BE2C (cell line): ENCODE results near the gene OR2B3. TPM values are rescaled to one million over a fixed set of nuclear protein-coding genes. Genes with fewer than 3 reads are reported as not detected.
"Not testable (repeated sequence)": the region's sequence is repeated elsewhere in the genome, so short reads cannot be mapped to it uniquely, and the experiment has no call there.

Source experiments
- DNase-seq: peaks from one replicate; pipeline ENCODE4 v3.0.0-alpha.2; 2020
- H3K27me3 ChIP-seq: fragments of 250-450 bp; sonication (Bioruptor Pico); 2 replicates; pipeline ENCODE4 v1.5.1; 2020; ENCODE audit warnings: mild to moderate bottlenecking
- H3K36me3 ChIP-seq: fragments of 250-450 bp; sonication (Bioruptor Pico); 2 replicates; pipeline ENCODE4 v1.5.1; 2020; ENCODE audit warnings: mild to moderate bottlenecking
- H3K4me1 ChIP-seq: fragments of 250-450 bp; sonication (Bioruptor Pico); 2 replicates; pipeline ENCODE4 v1.5.1; 2020
- H3K4me3 ChIP-seq: 2 replicates; pipeline ENCODE4 v1.5.1; 2011; ENCODE audit warnings: low read depth, low read length
- H3K9me3 ChIP-seq: fragments of 250-450 bp; sonication (Bioruptor Pico); 2 replicates; pipeline ENCODE4 v1.5.1; 2020
- polyA plus RNA-seq: library from polyadenylated mRNA; unstranded; fragments of >200 nt; gene quantifications from one replicate; pipeline ENCODE4 v1.2.1, GENCODE V29; 2012; ENCODE audit warnings: low read depth, missing spikeins; ENCODE audit not compliant: insufficient read length, insufficient read depth
- TF ChIP-seq, protein P1 (sequence below): IDR thresholded peaks from 2 replicates; pipeline ENCODE4 v1.5.1; 2012; ENCODE audit warnings: mild to moderate bottlenecking, low read depth, low read length

Gene OR2B3, protein sequence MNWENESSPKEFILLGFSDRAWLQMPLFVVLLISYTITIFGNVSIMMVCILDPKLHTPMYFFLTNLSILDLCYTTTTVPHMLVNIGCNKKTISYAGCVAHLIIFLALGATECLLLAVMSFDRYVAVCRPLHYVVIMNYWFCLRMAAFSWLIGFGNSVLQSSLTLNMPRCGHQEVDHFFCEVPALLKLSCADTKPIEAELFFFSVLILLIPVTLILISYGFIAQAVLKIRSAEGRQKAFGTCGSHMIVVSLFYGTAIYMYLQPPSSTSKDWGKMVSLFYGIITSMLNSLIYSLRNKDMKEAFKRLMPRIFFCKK
- not detected for polyA plus RNA-seq

DNA sequence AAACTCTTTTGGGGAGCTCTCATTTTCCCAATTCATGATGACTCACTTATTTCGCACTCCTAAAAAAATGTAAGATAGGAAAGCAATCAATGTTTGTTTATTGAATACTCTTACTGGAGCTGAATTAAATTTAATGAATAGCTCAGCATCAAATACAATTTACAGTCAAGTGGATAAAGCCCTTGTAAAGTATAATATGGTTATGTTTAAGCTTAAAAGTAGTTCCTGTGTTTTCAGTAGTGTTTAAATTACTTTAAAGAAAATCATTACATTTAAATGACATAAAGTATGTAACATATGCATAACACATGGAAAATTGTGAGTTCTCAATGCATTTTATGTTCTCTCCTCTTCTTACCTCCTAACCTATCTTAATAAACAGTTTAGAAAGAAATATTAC, at the start of gene OR2B3:
OR2B3 (minus strand) TSS at position 101 of the 400 bp plus-strand sequence; CDS start at position 36, 65 bp downstream.
- H3K9me3 ChIP-seq: no peaks in the 10 kb centered on the region
- no peak for DNase-seq
- H3K4me3 ChIP-seq: no peak within 1 kb of the TSS
- H3K36me3 ChIP-seq: no peaks in the 10 kb centered on the region
- TF ChIP-seq, protein P1, sequence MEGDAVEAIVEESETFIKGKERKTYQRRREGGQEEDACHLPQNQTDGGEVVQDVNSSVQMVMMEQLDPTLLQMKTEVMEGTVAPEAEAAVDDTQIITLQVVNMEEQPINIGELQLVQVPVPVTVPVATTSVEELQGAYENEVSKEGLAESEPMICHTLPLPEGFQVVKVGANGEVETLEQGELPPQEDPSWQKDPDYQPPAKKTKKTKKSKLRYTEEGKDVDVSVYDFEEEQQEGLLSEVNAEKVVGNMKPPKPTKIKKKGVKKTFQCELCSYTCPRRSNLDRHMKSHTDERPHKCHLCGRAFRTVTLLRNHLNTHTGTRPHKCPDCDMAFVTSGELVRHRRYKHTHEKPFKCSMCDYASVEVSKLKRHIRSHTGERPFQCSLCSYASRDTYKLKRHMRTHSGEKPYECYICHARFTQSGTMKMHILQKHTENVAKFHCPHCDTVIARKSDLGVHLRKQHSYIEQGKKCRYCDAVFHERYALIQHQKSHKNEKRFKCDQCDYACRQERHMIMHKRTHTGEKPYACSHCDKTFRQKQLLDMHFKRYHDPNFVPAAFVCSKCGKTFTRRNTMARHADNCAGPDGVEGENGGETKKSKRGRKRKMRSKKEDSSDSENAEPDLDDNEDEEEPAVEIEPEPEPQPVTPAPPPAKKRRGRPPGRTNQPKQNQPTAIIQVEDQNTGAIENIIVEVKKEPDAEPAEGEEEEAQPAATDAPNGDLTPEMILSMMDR: no peak
- H3K4me1 ChIP-seq: no peaks in the 10 kb centered on the region
- H3K27me3 ChIP-seq: no peaks in the 10 kb centered on the region

DNA sequence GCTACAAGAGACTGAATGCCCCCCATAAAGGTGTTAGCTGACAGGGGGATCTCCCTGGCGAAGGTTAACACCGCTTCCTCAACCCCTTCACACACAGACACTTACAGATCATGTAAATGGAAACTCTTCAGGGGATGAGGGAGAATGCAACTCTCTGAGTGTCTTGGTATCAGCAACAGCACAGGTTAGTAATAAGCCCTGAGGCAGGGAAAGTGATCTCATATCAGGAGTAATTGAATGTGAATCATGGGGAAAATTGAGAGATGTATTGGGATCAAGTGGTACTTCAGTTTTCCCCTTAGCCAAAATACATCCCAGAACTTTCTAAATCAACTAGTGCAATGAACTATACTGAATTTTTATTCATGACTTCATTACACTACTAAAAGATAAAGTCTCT, 44.6 kb upstream of the OR2B3 start:
- Histone ChIP-seq H3K36me3 (no peaks in the 10 kb centered on the region), H3K4me3 (no peak overlapping the region), H3K4me1 (no peaks in the 10 kb centered on the region), H3K9me3 (no peaks in the 10 kb centered on the region), H3K27me3 (peaks cover 10% of the 10 kb centered on the region; the same call in 1 of the 2 replicates)
- TF ChIP-seq, protein P1: no peak
- DNase-seq: no peak

DNA sequence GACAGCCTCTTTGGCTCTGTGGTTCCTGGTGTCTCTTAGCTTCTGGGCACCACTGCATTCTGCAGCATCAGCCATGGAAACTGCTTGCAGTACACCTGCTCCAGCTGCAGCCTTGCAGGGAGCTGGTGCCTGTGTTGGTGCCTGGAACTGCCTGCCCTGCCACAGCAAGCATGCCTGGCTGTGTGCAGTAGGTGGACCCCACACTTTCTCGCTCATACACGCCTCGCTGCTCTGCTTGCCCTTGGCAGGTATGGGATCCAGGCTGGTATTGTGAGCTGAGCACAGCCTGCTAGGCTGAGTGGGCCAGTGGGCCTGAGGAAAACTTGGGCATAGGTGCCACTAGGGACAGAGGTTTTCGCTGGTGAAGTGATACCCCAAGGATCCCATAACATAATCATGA, 43.5 kb upstream of the OR2B3 start:
- H3K9me3 ChIP-seq: no peaks in the 10 kb centered on the region
- H3K4me1 ChIP-seq: no peaks in the 10 kb centered on the region
- peaks cover 10% of the 10 kb centered on the region; the same call in 1 of the 2 replicates for H3K27me3 ChIP-seq
- no peak overlapping the region for H3K4me3 ChIP-seq
- no peak for DNase-seq
- TF ChIP-seq, protein P1: no peak
- no peaks in the 10 kb centered on the region for H3K36me3 ChIP-seq

DNA sequence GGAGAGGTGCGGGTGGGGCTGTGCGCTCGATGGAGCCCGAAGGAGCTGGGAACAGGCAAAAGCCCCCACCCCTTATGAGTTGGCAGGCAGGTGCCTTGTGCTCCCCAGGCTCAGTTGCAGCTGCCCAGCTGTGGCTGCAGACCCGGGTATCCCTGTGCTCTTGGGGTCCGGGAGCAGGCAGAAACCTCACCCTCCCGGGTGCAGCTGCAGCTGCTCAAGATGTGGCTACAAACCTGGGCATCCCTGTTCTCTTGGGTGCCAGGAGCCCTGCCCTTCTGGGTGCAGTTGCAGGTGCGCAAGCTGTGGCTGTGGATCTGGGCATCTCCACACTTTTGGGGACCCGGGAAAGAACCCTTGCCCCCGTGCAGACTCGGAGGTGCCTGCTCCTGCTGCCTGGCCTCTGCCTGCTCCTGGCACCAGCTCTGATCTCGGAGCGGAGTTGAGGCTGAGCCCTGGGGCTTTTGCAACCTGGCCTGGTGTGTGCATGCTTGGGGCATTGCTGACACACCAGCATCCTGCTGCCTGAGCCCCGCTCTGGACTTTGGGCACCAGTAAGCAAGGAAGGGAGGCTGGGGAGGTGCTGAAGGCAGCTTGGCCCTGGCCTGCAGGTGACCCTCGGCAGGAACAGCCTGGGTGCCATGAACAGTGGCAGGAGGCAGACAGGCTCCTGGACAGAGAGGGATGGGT, 42.4 kb upstream of the OR2B3 start:
- H3K9me3 ChIP-seq: no peaks in the 10 kb centered on the region
- H3K27me3 ChIP-seq: peaks cover 10% of the 10 kb centered on the region; the same call in 1 of the 2 replicates
- TF ChIP-seq, protein P1: no peak
- no peaks in the 10 kb centered on the region for H3K4me1 ChIP-seq
- H3K36me3 ChIP-seq: no peaks in the 10 kb centered on the region
- no peak for DNase-seq
- H3K4me3 ChIP-seq: no peak overlapping the region

DNA sequence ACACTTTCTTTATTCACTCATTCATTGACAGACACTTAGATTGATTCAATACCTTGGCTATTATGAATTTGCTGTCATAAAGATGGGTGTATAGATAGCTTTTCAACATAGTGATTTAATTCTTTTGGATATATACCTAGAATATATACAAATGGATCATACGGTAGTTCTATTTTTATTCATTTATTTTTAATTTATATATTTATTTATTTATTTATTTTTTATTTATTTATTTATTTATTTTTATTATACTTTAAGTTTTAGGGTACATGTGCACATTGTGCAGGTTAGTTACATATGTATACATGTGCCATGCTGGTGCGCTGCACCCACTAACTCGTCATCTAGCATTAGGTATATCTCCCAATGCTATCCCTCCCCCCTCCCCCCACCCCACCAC, 27.9 kb upstream of the OR2B3 start:
- H3K9me3 ChIP-seq, H3K4me1 ChIP-seq, H3K27me3 ChIP-seq, H3K36me3 ChIP-seq, H3K4me3 ChIP-seq, DNase-seq: not testable (repeated sequence)

DNA sequence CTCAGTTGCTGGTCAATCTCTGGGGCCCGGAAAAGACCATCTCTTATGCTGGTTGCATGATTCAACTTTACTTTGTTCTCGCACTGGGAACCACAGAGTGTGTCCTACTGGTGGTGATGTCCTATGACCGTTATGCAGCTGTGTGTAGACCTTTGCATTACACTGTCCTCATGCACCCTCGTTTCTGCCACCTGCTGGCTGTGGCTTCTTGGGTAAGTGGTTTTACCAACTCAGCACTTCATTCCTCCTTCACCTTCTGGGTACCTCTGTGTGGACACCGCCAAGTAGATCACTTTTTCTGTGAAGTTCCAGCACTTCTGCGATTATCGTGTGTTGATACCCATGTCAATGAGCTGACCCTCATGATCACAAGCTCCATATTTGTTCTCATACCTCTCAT, 25.0 kb upstream of the OR2B3 start:
- Histone ChIP-seq H3K9me3 (no peaks in the 10 kb centered on the region), H3K4me1 (no peaks in the 10 kb centered on the region), H3K36me3 (no peaks in the 10 kb centered on the region), H3K4me3 (no peak overlapping the region), H3K27me3 (no peaks in the 10 kb centered on the region)
- DNase-seq: no peak
- TF ChIP-seq, protein P1: peak; percentile 10; the same call in 1 of the 2 replicates
